SHP77 (cell line): Measurements from ENCODE around the gene WDR20.
"Not testable (repeated sequence)": the region's sequence is repeated elsewhere in the genome, so short reads cannot be mapped to it uniquely, and the experiment has no call there.

ENCODE experiments used
- DNase-seq, 2 experiments: peaks; one replicate each; lab custom pipeline; 2025; lab: John Stamatoyannopoulos, UW

WDR20 gene

DNA sequence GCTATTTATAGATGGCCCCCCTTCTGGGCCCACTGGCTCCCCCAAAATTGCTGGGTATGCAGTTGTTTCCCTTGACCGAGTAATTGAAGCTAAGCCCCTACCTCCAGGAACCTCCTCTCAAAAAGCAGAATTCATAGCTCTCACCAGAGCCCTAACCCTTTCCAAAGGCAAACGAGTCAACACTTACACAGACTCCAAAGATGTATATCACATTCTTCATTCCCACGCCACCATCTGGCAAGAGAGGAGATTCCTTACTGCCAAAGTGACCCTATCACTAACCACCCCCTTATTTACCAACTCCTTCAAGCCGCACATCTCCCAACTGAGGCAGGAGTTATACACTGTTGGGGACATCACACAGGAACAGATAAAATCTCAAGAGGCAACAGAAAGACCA, 98.4 kb downstream of the WDR20 start:
- DNase-seq: no peak

DNA sequence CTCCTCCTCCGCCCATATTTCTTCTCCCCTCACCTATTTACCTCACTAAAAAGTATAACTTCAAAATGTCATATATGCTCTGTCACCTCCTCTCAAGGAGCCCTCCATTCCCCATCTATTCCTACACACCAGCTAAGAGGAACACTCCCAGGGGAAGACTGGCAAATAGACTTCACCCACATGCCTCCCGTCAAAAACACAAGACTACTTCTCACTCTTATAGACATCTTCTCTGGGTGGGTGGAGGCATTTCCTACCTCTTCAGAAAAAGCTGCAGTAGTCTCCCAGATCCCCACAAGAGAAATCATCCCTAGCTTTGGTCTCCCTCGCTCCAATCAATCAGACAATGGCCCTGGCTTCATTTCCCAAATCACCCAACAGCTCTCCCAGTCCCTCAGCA, 99.1 kb downstream of the WDR20 start:
- DNase-seq: no peak

DNA sequence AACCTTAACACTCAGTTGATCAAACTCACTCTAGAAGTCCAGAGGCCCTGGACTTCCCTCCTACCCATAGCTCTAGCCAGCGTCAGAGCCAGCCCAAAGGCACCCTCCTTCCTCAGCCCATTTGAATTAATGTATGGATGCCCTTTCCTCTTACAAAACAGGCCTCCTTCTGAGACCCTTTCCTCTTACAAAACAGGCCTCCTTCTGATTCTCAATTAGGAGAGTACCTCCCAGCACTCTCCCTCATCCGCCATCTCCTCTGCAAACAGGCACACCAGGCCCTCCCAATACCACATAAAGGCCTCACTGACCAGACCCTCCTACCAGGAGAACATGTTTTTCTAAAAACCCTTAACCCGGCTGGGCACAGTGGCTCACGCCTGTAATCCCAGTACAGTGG, 99.5 kb downstream of the WDR20 start:
- no peak for DNase-seq

DNA sequence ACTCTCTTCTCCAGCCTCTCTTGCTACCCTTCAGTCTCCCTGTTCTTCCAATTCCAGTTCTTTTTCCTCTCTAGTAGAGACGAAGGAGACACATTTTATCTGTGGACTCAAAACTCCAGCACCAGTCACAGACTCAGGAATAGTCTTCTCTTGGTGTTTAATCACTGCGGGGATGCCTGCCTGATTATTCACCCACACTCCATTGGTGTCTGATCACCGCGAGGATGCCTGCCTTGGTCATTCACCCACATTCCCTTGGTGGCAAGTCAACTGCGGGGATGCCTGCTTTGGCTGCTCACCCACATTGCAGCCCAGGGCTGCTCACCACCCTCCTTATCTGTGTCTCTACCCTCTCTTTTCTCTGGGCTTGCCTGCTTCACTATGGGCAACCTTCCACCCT, 100.8 kb downstream of the WDR20 start:
- DNase-seq: not testable (repeated sequence)

DNA sequence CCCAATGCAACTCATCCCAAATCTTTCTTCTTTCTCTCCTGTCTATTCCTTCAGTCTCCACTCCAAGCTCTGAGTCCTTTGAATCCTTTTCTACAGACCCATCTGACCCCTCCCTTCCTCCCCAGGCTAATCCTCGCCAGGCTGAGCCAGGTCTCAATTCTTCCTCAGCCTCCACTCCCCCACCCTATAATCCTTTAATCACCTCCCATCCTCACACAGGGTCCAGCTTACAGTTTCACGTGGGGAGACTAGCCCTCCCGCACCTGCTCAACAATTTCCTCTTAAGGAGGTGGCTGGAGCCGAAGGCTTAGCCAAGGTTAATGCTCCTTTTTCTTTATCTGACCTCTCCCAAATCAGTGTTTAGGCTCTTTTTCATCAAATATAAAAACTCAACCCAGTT, 101.5 kb downstream of the WDR20 start:
- no peak for DNase-seq

DNA sequence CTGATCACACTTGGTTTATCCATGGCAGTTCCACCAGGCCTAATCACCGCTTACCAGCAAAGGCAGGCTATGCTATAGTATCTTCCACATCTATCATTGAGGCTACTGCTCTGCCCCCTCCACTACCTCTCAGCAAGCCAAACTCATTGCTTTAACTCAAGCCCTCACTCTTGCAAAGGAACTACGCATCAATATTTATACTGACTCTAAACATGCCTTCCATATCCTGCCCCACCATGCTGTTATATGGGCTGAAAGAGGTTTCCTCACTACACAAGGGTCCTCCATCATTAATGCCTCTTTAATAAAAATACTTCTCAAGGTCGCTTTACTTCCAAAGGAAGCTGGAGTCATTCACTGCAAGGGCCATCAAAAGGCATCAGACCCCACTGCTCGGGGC, 104.1 kb downstream of the WDR20 start:
- DNase-seq: not testable (repeated sequence)

DNA sequence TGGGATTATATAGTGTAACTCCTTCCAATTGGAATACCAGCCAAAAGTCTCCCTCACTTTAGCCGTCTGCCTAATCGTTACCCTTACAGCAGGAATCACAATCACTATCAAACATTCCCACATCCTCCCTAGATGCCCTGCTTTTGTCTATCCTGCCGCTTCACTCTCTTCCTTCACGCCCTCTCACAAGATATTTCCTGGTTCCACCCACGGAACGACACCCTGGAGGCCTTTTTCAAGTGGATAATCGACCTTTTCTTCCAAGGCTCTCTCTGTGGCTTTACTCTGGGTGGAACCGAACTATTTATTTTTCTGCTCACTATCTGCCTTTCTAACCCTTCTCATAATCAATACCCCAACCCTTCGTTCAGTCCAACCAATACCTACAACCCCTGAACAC, 106.4 kb downstream of the WDR20 start:
- DNase-seq: no peak

DNA sequence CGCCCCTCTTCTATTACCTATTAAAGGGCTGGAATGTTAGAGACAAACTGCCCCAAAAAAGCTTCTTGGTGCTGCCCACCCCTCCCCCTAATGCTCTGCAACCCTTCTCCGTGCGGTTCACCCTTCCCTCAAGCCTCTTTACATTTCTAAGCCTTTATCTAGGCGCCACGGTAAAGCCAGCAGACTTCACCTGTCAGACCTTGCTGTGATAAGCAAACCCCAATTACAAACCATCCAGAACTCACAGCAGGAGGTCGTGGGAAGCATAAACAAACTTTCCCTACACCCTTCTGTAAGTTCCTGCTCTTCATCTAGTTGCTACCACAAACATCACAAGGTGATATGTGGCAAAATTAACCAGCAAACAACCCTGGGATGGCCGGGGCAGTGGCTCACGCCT, 108.4 kb downstream of the WDR20 start:
- no peak for DNase-seq

DNA sequence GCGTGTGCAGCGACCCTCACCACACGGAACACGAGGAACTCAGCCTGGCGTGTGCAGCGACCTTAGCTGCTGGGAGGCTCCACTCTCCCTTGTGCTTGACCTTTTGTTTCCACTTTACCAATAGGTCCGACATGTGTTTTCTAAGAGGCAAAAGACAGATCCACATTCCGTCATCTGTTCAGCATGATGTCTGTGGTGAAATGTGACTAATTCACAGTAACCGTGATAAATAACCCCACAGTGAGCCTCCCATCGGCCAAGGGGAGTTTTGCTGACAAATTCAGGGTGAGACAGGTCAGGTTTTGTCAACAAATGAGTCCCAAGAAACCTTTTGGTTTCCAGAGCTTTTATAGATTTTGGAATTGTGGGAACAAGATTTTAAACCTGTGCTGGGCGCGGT, 109.3 kb downstream of the WDR20 start:
- no peak for DNase-seq

DNA sequence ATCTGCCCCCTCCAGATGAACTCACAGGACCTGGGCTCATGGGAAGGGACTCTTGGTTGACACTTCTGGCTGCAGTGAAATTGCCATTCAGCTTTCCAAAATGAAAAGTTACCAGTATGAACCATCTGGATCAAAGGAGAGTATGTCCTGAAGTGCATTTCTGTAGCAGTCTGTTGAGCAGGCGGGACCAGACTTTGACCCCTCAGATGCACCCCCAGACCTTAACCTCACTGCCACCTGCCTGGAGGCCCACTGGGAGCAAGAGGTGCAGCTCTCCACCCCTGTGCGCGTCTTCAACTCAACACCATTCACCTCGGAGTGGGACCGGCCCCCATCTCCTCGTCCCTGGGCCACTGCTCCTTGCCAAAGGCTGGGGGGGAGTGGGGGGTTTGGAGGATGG, 110.3 kb downstream of the WDR20 start:
- no peak for DNase-seq

DNA sequence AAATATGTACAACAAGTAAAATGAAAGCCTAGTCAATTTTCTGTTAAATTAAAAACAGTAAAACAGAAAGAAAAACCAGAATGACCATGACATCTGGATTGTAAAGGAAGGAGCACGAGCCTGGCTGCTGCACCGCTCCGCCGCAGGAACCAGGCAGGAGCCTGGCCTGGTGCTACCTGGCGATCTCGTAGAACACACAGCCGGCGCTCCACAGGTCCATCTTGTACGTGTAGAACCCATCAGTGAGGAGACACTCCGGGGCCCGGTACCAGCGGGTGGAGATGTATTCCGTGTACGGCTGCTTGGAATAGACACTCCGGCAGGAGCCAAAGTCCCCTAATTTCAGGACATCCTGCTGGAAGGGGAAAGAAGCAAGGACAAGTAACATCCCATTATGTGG, 110.9 kb downstream of the WDR20 start:
- DNase-seq: no peak

DNA sequence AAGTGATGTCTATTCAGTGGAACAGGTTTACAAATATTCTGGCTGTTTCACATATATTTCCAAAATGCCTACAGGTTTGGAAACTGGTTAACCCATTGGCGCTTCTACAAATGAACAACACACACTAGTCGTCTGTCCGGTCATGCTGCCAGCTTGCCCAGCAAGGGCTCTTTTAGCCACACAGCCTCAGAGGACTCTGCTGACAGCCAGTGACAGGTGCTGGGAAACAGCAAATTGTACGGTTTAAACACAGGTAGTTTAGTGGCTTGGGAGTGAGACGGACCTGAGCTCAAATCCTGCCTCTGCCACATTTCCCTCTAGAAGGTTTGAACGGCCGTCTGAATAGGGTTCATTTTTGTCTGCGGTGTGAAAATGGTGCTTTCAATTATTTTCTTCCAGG, 111.5 kb downstream of the WDR20 start:
- DNase-seq: no peak

DNA sequence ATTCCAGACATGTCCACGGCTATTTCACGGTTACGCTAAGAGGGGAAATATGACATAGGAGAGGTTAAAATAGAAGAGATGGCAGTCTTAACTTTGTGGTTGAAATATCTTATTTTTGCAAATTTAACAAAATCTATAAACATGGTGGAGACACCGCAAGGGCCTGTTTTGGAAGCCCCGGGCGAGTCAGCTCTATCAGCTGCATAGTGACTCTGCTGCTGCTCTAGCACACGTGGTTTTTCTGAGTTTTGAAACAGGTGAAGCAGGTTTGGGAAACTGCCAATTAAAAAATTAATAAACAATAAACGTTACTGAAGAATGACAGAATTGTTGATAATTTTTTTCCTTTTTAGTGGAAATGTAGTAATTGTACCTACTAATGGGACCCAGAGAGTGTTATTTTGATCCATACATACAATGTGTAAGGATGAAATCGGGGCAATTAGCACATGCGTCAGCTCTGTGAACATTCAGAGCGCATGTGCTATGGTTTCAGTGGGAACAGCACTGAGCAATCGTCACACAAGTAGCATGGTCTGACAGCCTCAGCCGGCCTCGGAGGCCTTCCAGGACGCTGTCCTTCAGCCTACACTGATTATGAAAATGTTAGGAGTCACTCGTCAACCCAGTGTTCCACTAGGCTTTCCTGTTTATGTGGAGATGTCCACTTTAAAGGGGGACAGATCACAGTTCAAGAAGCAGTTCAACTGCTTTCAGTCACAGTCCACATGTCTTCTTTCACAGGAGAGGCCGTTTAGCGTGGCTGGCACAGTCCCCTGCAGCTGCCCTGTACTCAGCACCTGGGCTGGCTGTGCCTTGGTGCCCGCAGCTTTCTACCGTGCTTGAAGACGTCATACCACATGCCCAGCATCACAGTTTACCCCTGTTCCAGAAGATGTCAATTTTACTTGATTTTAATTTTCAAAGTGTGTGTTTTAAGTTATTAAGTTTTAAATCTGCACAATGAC, 113.4 kb downstream of the WDR20 start:
- DNase-seq: no peak

DNA sequence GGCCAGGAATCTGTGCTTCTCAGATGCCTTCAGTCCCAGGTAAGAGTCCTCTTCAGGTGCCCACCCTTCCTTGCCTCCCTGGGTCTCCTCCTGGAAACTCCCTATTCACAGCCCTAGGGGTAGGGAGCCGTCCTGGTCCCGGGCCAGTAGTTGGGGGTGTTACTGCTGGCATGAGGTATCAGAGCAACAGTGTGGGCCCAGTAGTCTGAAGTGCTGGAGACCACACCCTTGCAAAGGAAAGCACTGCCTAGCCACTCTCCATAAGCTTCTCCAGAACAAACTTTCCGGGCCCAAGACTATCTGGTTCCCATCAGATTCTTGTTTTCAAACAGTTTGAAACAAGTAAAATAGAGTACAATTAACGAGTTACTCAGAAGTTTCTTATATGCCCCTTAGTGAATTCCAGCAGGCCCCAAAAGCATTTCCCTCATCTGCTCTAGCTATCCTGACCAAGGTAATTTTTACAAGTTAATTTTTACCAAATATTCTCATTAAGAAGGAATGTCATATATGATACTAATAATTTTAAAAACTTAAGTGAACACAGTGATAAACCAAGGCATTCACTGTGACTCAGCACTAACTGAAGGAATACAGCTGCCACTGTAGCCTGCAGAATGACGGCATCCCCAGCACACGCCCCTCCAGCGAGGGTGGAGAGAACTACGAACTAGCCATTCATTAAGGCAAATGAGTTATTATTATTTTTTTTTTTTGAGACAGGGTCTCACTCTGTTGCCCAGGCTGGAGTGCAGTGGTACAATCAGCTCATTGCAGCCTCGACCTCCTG, 115.9 kb downstream of the WDR20 start:
- no peak for DNase-seq

DNA sequence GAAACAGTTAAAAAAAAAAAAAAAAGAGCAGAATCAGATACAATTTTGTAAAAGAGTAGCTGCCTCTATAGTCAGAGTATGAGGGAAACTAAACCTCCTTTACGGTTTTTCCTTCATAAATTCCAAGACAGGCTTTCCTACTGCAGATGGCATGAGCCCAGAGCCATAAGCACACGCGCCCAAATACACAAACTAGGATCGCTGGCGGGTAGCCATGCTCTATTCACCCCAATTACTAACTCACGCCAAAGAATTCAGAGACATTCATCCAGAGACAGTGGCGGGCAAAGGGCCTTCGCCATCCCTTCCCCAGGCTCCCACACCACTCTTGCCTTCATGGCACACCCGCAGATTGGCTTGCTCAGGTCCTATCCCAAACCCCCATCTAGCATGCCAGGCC, 117.0 kb downstream of the WDR20 start:
- DNase-seq: no peak

DNA sequence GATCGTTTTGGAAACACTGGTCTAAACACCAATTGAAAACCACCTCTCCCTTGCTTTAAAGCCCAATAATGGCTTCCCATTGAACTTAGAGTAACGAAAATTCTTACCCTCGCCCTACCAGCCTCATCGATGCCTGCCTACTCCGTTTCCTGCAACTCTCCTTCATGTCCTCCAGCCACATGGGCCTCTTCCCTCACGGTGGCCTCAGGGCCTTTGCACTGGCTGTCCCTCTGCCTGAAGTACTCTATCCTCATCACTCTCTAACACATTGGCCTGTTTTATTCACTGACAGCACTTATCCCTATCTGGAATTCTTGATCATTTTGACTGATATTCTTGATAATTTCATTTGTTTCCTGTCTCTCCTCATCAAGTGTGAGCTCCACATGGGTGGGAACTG, 118.4 kb downstream of the WDR20 start:
- no peak for DNase-seq
